OCI-LY3 (cell line): ENCODE results near the gene ROR2.

ENCODE experiments used
- EZH2phosphoT487 ChIP-seq: fragments of 200-600 bp; shearing (Covaris generic); IDR thresholded peaks from 2 replicates; pipeline ENCODE4 v1.6.1; 2018; ENCODE audit warnings: antibody characterized with exemption, mixed run types, low read depth
- TF ChIP-seq, protein P1 (sequence below): fragments of 200-600, 300-600 bp; sonication (generic); IDR thresholded peaks from 2 replicates; pipeline ENCODE4 v1.5.1; 2014; ENCODE audit warnings: antibody characterized with exemption, low read length, low read depth

DNA sequence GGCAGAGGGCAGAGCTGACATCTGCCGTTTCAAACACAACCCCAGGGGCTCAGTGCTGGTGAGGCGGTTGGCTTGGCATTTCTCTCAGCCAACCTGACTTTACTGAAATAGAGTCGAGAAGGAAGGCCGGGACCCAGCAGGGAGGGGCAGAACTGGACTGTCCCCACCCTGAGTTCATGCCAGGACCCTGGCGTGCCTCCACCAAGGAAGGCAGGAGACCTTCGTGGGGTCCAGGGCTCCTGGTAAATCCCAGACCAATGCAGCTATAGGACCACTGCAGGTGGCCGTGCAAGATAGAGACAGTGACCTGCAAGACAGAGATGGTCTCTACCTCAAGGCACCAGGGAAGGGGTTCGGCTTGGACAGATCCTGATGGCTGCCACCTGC is 132.9 kb downstream of the ROR2 start:
- TF ChIP-seq, protein P1, sequence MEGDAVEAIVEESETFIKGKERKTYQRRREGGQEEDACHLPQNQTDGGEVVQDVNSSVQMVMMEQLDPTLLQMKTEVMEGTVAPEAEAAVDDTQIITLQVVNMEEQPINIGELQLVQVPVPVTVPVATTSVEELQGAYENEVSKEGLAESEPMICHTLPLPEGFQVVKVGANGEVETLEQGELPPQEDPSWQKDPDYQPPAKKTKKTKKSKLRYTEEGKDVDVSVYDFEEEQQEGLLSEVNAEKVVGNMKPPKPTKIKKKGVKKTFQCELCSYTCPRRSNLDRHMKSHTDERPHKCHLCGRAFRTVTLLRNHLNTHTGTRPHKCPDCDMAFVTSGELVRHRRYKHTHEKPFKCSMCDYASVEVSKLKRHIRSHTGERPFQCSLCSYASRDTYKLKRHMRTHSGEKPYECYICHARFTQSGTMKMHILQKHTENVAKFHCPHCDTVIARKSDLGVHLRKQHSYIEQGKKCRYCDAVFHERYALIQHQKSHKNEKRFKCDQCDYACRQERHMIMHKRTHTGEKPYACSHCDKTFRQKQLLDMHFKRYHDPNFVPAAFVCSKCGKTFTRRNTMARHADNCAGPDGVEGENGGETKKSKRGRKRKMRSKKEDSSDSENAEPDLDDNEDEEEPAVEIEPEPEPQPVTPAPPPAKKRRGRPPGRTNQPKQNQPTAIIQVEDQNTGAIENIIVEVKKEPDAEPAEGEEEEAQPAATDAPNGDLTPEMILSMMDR = no peak
- no peak for TF ChIP-seq EZH2phosphoT487
